Loucy (cell line): Measurements from ENCODE around the gene DMRTB1.

Experiments used
- EZH2phosphoT487 ChIP-seq: fragments of 200-600 bp; IDR thresholded peaks from 2 replicates; pipeline ENCODE4 v1.6.1; 2018; ENCODE audit warnings: antibody characterized with exemption, mild to moderate bottlenecking, moderate library complexity, borderline replicate concordance
- TF ChIP-seq, protein P1 (sequence below): fragments of 200-600 bp; sonication (generic); conservative IDR thresholded peaks from 2 replicates; pipeline ENCODE4 v1.5.1; 2014; ENCODE audit warnings: mild to moderate bottlenecking, antibody characterized with exemption, low read length

GRCh38 chr1:53430779-53431178 lies 28.4 kb upstream of the DMRTB1 start:
- TF ChIP-seq, protein P1, sequence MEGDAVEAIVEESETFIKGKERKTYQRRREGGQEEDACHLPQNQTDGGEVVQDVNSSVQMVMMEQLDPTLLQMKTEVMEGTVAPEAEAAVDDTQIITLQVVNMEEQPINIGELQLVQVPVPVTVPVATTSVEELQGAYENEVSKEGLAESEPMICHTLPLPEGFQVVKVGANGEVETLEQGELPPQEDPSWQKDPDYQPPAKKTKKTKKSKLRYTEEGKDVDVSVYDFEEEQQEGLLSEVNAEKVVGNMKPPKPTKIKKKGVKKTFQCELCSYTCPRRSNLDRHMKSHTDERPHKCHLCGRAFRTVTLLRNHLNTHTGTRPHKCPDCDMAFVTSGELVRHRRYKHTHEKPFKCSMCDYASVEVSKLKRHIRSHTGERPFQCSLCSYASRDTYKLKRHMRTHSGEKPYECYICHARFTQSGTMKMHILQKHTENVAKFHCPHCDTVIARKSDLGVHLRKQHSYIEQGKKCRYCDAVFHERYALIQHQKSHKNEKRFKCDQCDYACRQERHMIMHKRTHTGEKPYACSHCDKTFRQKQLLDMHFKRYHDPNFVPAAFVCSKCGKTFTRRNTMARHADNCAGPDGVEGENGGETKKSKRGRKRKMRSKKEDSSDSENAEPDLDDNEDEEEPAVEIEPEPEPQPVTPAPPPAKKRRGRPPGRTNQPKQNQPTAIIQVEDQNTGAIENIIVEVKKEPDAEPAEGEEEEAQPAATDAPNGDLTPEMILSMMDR = no peak
- no peak for TF ChIP-seq EZH2phosphoT487
